OCI-LY7 (cell line): ENCODE measurements around the gene CTNND2.

Experiments used
- EZH2phosphoT487 ChIP-seq: fragments of 200-600 bp; sonication (generic); IDR thresholded peaks from 2 replicates; pipeline ENCODE4 v1.6.1; 2018; ENCODE audit warnings: low read depth, borderline replicate concordance, mild to moderate bottlenecking, mixed run types, antibody characterized with exemption, low read length, moderate library complexity, mixed read lengths
- TF ChIP-seq, protein P1 (sequence below): fragments of 200-600 bp; sonication (generic); conservative IDR thresholded peaks from 2 replicates; pipeline ENCODE4 v1.5.1; 2014; ENCODE audit warnings: mild to moderate bottlenecking, antibody characterized with exemption, low read length, moderate library complexity, mixed read lengths

GRCh38 chr5:10981932-10982331 is 922.3 kb downstream of the CTNND2 start:
- no peak for TF ChIP-seq EZH2phosphoT487
- TF ChIP-seq, protein P1, sequence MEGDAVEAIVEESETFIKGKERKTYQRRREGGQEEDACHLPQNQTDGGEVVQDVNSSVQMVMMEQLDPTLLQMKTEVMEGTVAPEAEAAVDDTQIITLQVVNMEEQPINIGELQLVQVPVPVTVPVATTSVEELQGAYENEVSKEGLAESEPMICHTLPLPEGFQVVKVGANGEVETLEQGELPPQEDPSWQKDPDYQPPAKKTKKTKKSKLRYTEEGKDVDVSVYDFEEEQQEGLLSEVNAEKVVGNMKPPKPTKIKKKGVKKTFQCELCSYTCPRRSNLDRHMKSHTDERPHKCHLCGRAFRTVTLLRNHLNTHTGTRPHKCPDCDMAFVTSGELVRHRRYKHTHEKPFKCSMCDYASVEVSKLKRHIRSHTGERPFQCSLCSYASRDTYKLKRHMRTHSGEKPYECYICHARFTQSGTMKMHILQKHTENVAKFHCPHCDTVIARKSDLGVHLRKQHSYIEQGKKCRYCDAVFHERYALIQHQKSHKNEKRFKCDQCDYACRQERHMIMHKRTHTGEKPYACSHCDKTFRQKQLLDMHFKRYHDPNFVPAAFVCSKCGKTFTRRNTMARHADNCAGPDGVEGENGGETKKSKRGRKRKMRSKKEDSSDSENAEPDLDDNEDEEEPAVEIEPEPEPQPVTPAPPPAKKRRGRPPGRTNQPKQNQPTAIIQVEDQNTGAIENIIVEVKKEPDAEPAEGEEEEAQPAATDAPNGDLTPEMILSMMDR = no peak
